Measurements from ENCODE around the gene TMEM176B. TPM values are rescaled to one million over a fixed set of nuclear protein-coding genes. Genes with fewer than 3 reads are reported as not detected.

TMEM176B gene
- total and polyA plus RNA-seq, 7 donors: 2.2 to 15.9 (median 4.4) TPM

- no peak for DNase-seq
- Histone ChIP-seq H3K4me3 (no peak overlapping the region), H3K27me3 (ENCODE audit: insufficient read depth in 3 of 3, low read length in 2 of 3) (peaks cover 0 to 15% (median 4%) of the 10 kb centered on the region in 3 donors), H3K36me3 (ENCODE audit: insufficient read depth in 1 of 2, low read depth in 1 of 2) (no peaks in the 10 kb centered on the region), H3K9me3 (peaks cover 9% of the 10 kb centered on the region), H3K27ac (no peak overlapping the region), H3K4me1 (no peaks in the 10 kb centered on the region)
- no peak for ATAC-seq
- intact Hi-C loops (cut with DNase I): no loop called here
- 79 to 84% (median 83%) methylated on average over 2 of the region's 2 CpGs for WGBS, 3 donors
- TF ChIP-seq, protein P1, sequence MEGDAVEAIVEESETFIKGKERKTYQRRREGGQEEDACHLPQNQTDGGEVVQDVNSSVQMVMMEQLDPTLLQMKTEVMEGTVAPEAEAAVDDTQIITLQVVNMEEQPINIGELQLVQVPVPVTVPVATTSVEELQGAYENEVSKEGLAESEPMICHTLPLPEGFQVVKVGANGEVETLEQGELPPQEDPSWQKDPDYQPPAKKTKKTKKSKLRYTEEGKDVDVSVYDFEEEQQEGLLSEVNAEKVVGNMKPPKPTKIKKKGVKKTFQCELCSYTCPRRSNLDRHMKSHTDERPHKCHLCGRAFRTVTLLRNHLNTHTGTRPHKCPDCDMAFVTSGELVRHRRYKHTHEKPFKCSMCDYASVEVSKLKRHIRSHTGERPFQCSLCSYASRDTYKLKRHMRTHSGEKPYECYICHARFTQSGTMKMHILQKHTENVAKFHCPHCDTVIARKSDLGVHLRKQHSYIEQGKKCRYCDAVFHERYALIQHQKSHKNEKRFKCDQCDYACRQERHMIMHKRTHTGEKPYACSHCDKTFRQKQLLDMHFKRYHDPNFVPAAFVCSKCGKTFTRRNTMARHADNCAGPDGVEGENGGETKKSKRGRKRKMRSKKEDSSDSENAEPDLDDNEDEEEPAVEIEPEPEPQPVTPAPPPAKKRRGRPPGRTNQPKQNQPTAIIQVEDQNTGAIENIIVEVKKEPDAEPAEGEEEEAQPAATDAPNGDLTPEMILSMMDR (IDR thresholded peaks at IDR 0.05): no peak
Measured at GRCh38 chr7:150806863-150807262, 6.7 kb upstream of the TMEM176B start.

DNA sequence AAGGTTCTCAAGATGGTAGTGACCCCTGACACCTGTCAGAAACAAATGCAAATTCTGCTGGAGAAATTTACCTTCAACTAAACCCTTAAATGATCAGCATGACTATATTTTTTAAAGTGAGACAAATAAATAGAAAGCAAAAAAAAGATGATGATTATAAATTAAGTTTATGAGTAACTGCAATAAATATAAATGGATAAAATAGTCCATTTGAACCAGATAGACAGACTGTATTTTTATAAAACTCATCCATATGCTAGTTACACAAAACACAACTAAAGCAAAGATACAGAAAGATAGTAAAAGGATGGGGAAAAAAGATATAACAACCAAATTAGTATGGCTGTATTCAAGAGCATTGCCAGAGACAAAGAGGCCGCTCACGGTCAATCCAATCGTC is 6.3 kb upstream of the TMEM176B start:
- DNase-seq (no peak), ATAC-seq (no peak)
- H3K4me1 ChIP-seq: no peaks in the 10 kb centered on the region
- no peak overlapping the region for H3K4me3 ChIP-seq
- no peaks in the 10 kb centered on the region for H3K36me3 ChIP-seq (ENCODE audit: insufficient read depth in 1 of 2, low read depth in 1 of 2)
- intact Hi-C loops (cut with DNase I): no loop called here
- H3K27me3 ChIP-seq (ENCODE audit: insufficient read depth in 3 of 3, low read length in 2 of 3): peaks cover 0 to 19% (median 4%) of the 10 kb centered on the region in 3 donors
- H3K9me3 ChIP-seq: peaks cover 9% of the 10 kb centered on the region
- TF ChIP-seq, protein P1 (IDR thresholded peaks at IDR 0.05): no peak
- no peak overlapping the region for H3K27ac ChIP-seq
- 95 to 100% (median 96%) methylated on average over 3 of the region's 3 CpGs for WGBS, 3 donors

DNA sequence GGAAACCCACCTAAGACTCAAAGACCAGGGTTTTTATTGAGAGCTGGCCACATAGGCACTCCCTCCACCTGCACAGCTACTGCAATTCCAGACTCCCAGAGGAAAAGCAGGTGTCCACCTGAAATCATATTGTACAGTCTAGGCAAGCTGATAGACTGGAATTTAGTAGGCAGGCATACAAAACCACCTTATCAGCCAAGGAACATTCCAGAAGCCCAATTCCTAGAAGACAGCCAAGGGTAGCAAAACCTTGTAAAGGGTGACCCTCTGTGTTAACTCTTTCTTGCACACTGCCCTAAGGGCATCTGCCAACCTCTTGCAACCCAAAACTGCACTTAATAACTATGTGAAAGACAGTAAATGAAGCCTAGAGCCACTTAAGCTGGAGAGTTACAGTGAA is 5.7 kb upstream of the TMEM176B start:
- Histone ChIP-seq H3K27ac (no peak overlapping the region), H3K4me3 (no peak overlapping the region), H3K36me3 (ENCODE audit: insufficient read depth in 1 of 2, low read depth in 1 of 2) (no peaks in the 10 kb centered on the region), H3K27me3 (ENCODE audit: insufficient read depth in 3 of 3, low read length in 2 of 3) (peaks cover 0 to 25% (median 7%) of the 10 kb centered on the region in 3 donors), H3K9me3 (peaks cover 9% of the 10 kb centered on the region), H3K4me1 (no peaks in the 10 kb centered on the region)
- ATAC-seq (no peak), DNase-seq (no peak)
- intact Hi-C loops (cut with DNase I): no loop called here
- TF ChIP-seq, protein P1 (IDR thresholded peaks at IDR 0.05): no peak

- intact Hi-C loops (cut with DNase I): no loop called here
- DNase-seq: no peak
- TF ChIP-seq, protein P1 (IDR thresholded peaks at IDR 0.05): no peak
- 83 to 92% (median 90%) methylated on average over 5 of the region's 5 CpGs for WGBS, 3 donors
- no peak overlapping the region for H3K4me3 ChIP-seq
- H3K9me3 ChIP-seq: peaks cover 9% of the 10 kb centered on the region
- no peak for ATAC-seq
- no peaks in the 10 kb centered on the region for H3K36me3 ChIP-seq (ENCODE audit: insufficient read depth in 1 of 2, low read depth in 1 of 2)
- H3K27ac ChIP-seq: no peak overlapping the region
- H3K4me1 ChIP-seq: no peaks in the 10 kb centered on the region
- H3K27me3 ChIP-seq (ENCODE audit: insufficient read depth in 3 of 3, low read length in 2 of 3): peaks cover 0 to 36% (median 8%) of the 10 kb centered on the region in 3 donors
Measured at GRCh38 chr7:150804802-150805201, 4.6 kb upstream of the TMEM176B start.

- TF ChIP-seq, protein P1 (IDR thresholded peaks at IDR 0.05): no peak
- Histone ChIP-seq H3K9me3 (peaks cover 9% of the 10 kb centered on the region), H3K36me3 (ENCODE audit: insufficient read depth in 1 of 2, low read depth in 1 of 2) (no peaks in the 10 kb centered on the region), H3K4me1 (no peaks in the 10 kb centered on the region), H3K4me3 (no peak overlapping the region), H3K27me3 (ENCODE audit: insufficient read depth in 3 of 3, low read length in 2 of 3) (peaks cover 0 to 47% (median 8%) of the 10 kb centered on the region in 3 donors), H3K27ac (no peak overlapping the region)
- ATAC-seq (no peak), DNase-seq (no peak)
- WGBS, 3 donors: 40 to 46% (median 42%) methylated on average over 10 of the region's 10 CpGs
- intact Hi-C loops (cut with DNase I): no loop called here
Measured at GRCh38 chr7:150803161-150803860, 3.1 kb upstream of the TMEM176B start.

Data from psoas muscle (tissue), 8 donors.